HFF-Myc (cell line): Measurements from ENCODE around the gene NUP160.

Source experiments
- DNase-seq: peaks from one replicate; pipeline ENCODE4 v3.0.0-alpha.2; 2011; ENCODE audit warnings: low read depth; ENCODE audit errors: extremely low read depth
- H3K4me3 ChIP-seq: replicated peaks from 2 replicates; pipeline ENCODE4 v1.5.1; 2011; ENCODE audit warnings: low read depth, mild to moderate bottlenecking, control low read depth, low read length
- TF ChIP-seq, protein P1 (sequence below): IDR thresholded peaks from 2 replicates; pipeline ENCODE4 v1.5.1; 2012; ENCODE audit warnings: mild to moderate bottlenecking, low read depth, low read length, control low read depth; ENCODE audit errors: missing control alignments

The NUP160 gene

DNA sequence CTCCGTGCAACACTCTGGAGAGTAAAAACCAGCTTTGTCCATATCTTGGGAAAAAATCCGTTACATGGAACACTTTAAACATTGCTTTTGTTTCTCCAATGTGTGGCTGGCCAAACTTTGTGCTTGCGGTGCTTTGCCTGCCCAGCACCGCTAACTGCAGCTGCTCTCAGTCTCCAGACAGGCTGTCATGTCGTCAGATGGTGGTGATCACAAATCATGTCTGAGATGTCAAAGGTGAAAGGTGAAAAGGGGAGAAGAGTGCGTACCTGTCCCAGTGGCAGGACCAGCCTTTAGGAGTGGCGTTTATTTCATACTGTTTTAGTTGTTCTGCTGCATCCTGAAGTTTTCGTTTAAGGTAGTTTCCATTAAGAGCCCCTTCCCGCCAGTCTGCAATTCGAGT is 115.9 kb downstream of the NUP160 start:
- DNase-seq = no peak
- TF ChIP-seq, protein P1, sequence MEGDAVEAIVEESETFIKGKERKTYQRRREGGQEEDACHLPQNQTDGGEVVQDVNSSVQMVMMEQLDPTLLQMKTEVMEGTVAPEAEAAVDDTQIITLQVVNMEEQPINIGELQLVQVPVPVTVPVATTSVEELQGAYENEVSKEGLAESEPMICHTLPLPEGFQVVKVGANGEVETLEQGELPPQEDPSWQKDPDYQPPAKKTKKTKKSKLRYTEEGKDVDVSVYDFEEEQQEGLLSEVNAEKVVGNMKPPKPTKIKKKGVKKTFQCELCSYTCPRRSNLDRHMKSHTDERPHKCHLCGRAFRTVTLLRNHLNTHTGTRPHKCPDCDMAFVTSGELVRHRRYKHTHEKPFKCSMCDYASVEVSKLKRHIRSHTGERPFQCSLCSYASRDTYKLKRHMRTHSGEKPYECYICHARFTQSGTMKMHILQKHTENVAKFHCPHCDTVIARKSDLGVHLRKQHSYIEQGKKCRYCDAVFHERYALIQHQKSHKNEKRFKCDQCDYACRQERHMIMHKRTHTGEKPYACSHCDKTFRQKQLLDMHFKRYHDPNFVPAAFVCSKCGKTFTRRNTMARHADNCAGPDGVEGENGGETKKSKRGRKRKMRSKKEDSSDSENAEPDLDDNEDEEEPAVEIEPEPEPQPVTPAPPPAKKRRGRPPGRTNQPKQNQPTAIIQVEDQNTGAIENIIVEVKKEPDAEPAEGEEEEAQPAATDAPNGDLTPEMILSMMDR = no peak
- H3K4me3 ChIP-seq = no peak overlapping the region

DNA sequence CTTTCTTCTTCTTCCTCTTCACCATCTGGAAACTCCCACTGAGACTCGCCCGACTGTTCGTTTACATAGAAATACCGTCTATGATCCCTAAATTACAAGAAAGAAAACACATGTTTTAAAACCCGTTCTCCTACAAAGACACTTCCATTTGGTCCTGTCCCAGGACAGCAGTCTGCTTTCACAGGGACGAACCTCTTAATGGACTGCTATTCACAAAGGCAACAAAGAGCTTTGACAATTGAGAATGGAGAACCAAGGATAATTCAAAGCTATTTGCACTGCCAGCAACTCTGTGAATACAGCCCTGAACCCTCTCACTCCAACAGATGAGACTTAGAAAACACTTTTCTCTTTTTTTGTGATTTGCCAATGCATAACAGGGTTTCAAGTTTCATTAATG is 116.7 kb downstream of the NUP160 start:
- no peak for DNase-seq
- H3K4me3 ChIP-seq = no peak overlapping the region
- TF ChIP-seq, protein P1 = no peak
